Fibroblast of lung (primary cell): ENCODE results near the gene ATG14. TPM values are rescaled to one million over a fixed set of nuclear protein-coding genes. Genes with fewer than 3 reads are reported as not detected.
A peak's percentile ranks its signal among the peaks of the same experiment; 100 is the strongest.

Experiments used
- DNase-seq, 2 donors: peaks; one replicate each; pipeline versions ENCODE4 v3.0.0 to v3.0.0-alpha.2; 2010; ENCODE audit warnings: low read depth in 2 of 2
- H2AFZ ChIP-seq: 2 replicates; pipeline ENCODE4 v1.5.1; 2012; ENCODE audit warnings: low read length, control low read depth, inconsistent platforms
- H3K27ac ChIP-seq: 2 replicates; pipeline ENCODE4 v1.5.1; 2011; ENCODE audit warnings: low read length, control low read depth; ENCODE audit not compliant: insufficient read depth
- H3K27me3 ChIP-seq: 2 replicates; pipeline ENCODE4 v1.5.1; 2011; ENCODE audit warnings: mild to moderate bottlenecking, low read length; ENCODE audit not compliant: control insufficient read depth, insufficient read depth
- H3K36me3 ChIP-seq: 2 replicates; pipeline ENCODE4 v1.5.1; 2011; ENCODE audit warnings: low read length; ENCODE audit not compliant: control insufficient read depth, insufficient read depth
- H3K4me1 ChIP-seq: 2 replicates; pipeline ENCODE4 v1.5.1; 2011; ENCODE audit warnings: low read length; ENCODE audit not compliant: control insufficient read depth, insufficient read depth; ENCODE audit errors: extremely low read depth
- H3K4me2 ChIP-seq: 2 replicates; pipeline ENCODE4 v1.5.1; 2011; ENCODE audit warnings: low read length, control low read depth; ENCODE audit not compliant: insufficient read depth; ENCODE audit errors: extremely low read depth
- H3K4me3 ChIP-seq, 4 experiments: fragments of 200-600 bp in 1 of 4; sonication (generic) in 1 of 4; replicated peaks in 1 of 4; 2 replicates each; pipeline ENCODE4 v1.5.1; 2011 to 2016; ENCODE audit warnings: low read length in 4 of 4, low read depth in 3 of 4, mild to moderate bottlenecking in 3 of 4, control low read depth in 2 of 4, inconsistent platforms in 1 of 4, mixed read lengths in 1 of 4; ENCODE audit not compliant: insufficient read depth in 1 of 4; ENCODE audit errors: control extremely low read depth in 1 of 4
- H3K79me2 ChIP-seq: 2 replicates; pipeline ENCODE4 v1.5.1; 2012; ENCODE audit warnings: mild to moderate bottlenecking, low read length, inconsistent platforms; ENCODE audit not compliant: control insufficient read depth, insufficient read depth
- H3K9ac ChIP-seq: 2 replicates; pipeline ENCODE4 v1.5.1; 2011; ENCODE audit warnings: mild to moderate bottlenecking, low read length, control low read depth; ENCODE audit not compliant: insufficient read depth
- H3K9me3 ChIP-seq: 2 replicates; pipeline ENCODE4 v1.5.1; 2012; ENCODE audit warnings: low read depth, low read length; ENCODE audit not compliant: control insufficient read depth, insufficient read depth
- H4K20me1 ChIP-seq: 2 replicates; pipeline ENCODE4 v1.5.1; 2011; ENCODE audit warnings: low read length; ENCODE audit not compliant: control insufficient read depth, insufficient read depth; ENCODE audit errors: extremely low read depth
- EZH2 ChIP-seq: IDR thresholded peaks from 2 replicates; pipeline ENCODE4 v1.5.1; 2012; ENCODE audit warnings: low read length, control low read depth, mild to moderate bottlenecking; ENCODE audit errors: missing control alignments
- polyA plus RNA-seq, 2 donors: library from polyadenylated mRNA; depleted of rRNA in 1 of 2; stranded (reverse) in 1 of 2; unstranded in 1 of 2; fragments of >200 nt; gene quantifications; 2 replicates each; pipeline ENCODE4 v1.2.1, GENCODE V29; 2011 to 2012; ENCODE audit warnings: missing spikeins in 1 of 2
- total RNA-seq: library from RNA; depleted of rRNA; stranded (reverse); fragments of >200 nt; gene quantifications from 2 replicates; pipeline ENCODE4 v1.2.1, GENCODE V29; 2014
- TF ChIP-seq, protein P1 (sequence below), 2 donors: IDR thresholded peaks in 1 of 2; conservative IDR thresholded peaks in 1 of 2; 1 replicate in 1 of 2; 2 replicates in 1 of 2; pipeline ENCODE4 v1.5.1; 2011 to 2012; ENCODE audit warnings: low read length in 2 of 2, control low read depth in 1 of 2, inconsistent platforms in 1 of 2, low read depth in 1 of 2, mild to moderate bottlenecking in 1 of 2

The ATG14 gene
- total and polyA plus RNA-seq, 2 donors (not counting 1 experiment from before 2014, with no cell fraction given), result 9.9 to 21.6 TPM

DNA sequence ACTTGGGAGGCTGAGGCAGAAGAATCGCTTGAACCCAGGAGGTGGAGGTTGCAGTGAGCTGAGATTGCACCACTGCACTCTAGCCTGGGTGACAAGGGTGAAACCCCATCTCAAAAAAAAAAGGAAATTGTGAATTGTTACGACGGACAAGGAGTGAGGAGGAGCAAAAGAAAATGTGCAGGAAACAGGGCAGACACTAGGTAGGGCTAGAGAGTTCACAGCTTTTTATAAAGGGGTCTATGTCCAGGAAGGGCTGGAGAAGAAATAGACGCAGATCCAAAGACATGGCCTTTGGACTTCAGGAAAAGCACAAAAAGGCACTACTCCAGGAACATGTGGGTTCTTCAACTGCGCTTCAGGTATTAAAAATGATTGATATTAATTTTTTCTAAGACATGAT is 34.4 kb downstream of the ATG14 start:
- DNase-seq, result no peak
- Histone ChIP-seq H3K27ac (no peak overlapping the region), H3K36me3 (peaks cover 3% of the 10 kb centered on the region), H2AFZ (no peak overlapping the region), H3K4me1 (no peaks in the 10 kb centered on the region), H3K9me3 (no peaks in the 10 kb centered on the region), H3K27me3 (no peaks in the 10 kb centered on the region), H4K20me1 (no peaks in the 10 kb centered on the region), H3K79me2 (no peaks in the 10 kb centered on the region), H3K4me2 (no peak overlapping the region), H3K4me3 (no peak overlapping the region), H3K9ac (no peak overlapping the region)
- TF ChIP-seq EZH2, result no peak
- TF ChIP-seq, protein P1, sequence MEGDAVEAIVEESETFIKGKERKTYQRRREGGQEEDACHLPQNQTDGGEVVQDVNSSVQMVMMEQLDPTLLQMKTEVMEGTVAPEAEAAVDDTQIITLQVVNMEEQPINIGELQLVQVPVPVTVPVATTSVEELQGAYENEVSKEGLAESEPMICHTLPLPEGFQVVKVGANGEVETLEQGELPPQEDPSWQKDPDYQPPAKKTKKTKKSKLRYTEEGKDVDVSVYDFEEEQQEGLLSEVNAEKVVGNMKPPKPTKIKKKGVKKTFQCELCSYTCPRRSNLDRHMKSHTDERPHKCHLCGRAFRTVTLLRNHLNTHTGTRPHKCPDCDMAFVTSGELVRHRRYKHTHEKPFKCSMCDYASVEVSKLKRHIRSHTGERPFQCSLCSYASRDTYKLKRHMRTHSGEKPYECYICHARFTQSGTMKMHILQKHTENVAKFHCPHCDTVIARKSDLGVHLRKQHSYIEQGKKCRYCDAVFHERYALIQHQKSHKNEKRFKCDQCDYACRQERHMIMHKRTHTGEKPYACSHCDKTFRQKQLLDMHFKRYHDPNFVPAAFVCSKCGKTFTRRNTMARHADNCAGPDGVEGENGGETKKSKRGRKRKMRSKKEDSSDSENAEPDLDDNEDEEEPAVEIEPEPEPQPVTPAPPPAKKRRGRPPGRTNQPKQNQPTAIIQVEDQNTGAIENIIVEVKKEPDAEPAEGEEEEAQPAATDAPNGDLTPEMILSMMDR (conservative IDR thresholded peaks at IDR 0.05 in 1 of 2, IDR thresholded peaks at IDR 0.05 in 1 of 2; ENCODE audit: low read depth in 1 of 2, low read length in 2 of 2), result peak in 1 of 2 donors; percentile 17

DNA sequence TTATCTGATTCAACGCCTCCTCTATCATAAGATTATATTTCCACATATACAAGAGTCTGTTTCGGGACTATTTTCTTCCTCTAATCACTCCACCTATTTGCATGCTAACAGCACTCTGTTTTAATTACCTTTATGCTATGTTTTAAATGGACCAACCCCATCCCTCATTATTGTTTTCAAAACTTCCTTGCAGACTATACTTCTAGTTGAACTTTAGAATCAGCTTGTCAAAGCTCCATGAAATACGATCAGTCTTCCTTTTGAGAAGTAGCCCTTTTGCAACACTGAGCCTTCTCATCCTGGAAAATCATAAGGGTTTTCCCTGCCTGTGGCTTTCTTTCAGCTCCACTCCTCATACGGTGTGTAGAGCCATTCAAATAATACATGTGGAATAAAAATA is 36.9 kb downstream of the ATG14 start:
- no peaks in the 10 kb centered on the region for H3K4me1 ChIP-seq
- no peaks in the 10 kb centered on the region for H3K36me3 ChIP-seq
- H4K20me1 ChIP-seq, result no peaks in the 10 kb centered on the region
- H3K79me2 ChIP-seq, result no peaks in the 10 kb centered on the region
- no peak overlapping the region for H3K9ac ChIP-seq
- H3K9me3 ChIP-seq, result no peaks in the 10 kb centered on the region
- no peak overlapping the region for H3K4me2 ChIP-seq
- H3K27ac ChIP-seq, result no peak overlapping the region
- no peaks in the 10 kb centered on the region for H3K27me3 ChIP-seq
- DNase-seq, result no peak
- no peak for TF ChIP-seq EZH2
- TF ChIP-seq, protein P1 (conservative IDR thresholded peaks at IDR 0.05 in 1 of 2, IDR thresholded peaks at IDR 0.05 in 1 of 2; ENCODE audit: low read depth in 1 of 2, low read length in 2 of 2), result no peak
- no peak overlapping the region for H3K4me3 ChIP-seq
- no peak overlapping the region for H2AFZ ChIP-seq

DNA sequence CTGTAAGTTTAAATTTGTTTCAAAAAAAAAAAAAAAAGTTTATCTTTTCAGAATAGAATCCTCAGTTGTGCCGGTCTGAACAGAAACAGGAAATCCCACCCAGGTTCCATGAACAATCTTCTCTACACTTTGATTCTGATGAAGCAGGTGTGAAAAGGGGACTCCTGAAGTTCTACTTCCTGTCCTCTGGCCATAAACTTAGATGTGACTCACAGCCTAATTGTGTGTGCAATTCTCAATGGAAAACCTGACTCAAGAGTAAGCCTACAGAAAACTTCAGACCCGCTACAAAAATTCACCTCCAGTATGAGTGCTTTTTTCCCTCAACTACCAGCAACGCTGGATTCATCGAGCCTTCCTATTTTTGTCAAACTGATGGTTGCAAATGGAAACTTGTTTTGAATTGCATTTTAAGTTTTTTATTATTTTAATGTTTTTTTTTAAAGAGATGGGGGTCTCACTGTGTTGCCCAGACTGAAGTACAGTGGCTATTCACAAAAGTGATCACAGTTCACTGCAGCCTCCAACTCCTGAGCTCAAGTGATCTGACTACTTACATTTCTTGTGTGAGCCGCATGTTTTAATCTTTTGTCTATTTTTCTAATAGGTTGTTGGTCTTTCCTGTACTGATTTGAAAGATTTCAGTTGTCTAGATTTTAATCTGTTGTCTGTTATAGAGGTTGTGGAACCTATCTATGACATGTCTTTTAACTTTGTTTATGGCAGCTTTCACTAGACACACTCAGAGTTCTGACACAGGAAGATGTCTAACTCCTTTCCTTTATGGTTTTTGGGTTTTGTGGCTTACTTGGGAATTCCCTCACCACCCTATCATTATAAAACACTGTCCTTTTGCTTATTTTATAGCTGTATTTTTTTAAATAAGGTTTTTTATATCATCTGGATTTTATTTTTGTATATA is 37.6 kb downstream of the ATG14 start:
- Histone ChIP-seq H3K36me3 (no peaks in the 10 kb centered on the region), H3K27ac (no peak overlapping the region), H3K79me2 (no peaks in the 10 kb centered on the region), H3K4me1 (no peaks in the 10 kb centered on the region), H4K20me1 (no peaks in the 10 kb centered on the region), H3K4me2 (no peak overlapping the region), H3K9me3 (no peaks in the 10 kb centered on the region), H3K9ac (no peak overlapping the region), H3K27me3 (no peaks in the 10 kb centered on the region), H2AFZ (no peak overlapping the region), H3K4me3 (no peak overlapping the region)
- TF ChIP-seq EZH2, result no peak
- TF ChIP-seq, protein P1 (conservative IDR thresholded peaks at IDR 0.05 in 1 of 2, IDR thresholded peaks at IDR 0.05 in 1 of 2; ENCODE audit: low read depth in 1 of 2, low read length in 2 of 2), result no peak
- peak in 1 of 2 donors; percentile 77 for DNase-seq
